Esophagus muscularis mucosa (tissue), 4 donors: ENCODE results near the gene TXNDC11. TPM values are rescaled to one million over a fixed set of nuclear protein-coding genes. Genes with fewer than 3 reads are reported as not detected.

Experiments
- DNase-seq: peaks from one replicate; pipeline ENCODE4 v3.0.0-alpha.2; 2017; ENCODE audit errors: extremely low spot score
- H3K27ac ChIP-seq, 4 donors: fragments of 200-600 bp; sonication (generic); replicated peaks in 1 of 4; 1 replicate in 3 of 4; 2 replicates in 1 of 4; pipeline ENCODE4 v1.5.1; 2016 to 2019; ENCODE audit warnings: mild to moderate bottlenecking in 1 of 4
- H3K27me3 ChIP-seq, 4 donors: fragments of 200-600 bp; sonication (generic); one replicate each; pipeline versions ENCODE4 v1.5.1 to v1.6.0; 2016 to 2019
- H3K36me3 ChIP-seq, 4 donors: fragments of 200-600 bp; sonication (generic); one replicate each; pipeline ENCODE4 v1.5.1; 2016 to 2019
- H3K4me1 ChIP-seq, 4 donors: fragments of 200-600 bp; sonication (generic); one replicate each; pipeline ENCODE4 v1.5.1; 2016 to 2019
- H3K4me3 ChIP-seq, 4 donors: fragments of 200-600 bp; sonication (generic); 1 replicate in 2 of 4; 2 replicates in 2 of 4; pipeline ENCODE4 v1.5.1; 2016 to 2019; ENCODE audit warnings: mild to moderate bottlenecking in 4 of 4, moderate library complexity in 1 of 4
- H3K9me3 ChIP-seq, 4 donors: fragments of 200-600 bp; sonication (generic); 1 replicate in 3 of 4; 2 replicates in 1 of 4; pipeline ENCODE4 v1.5.1; 2016 to 2019
- EP300 ChIP-seq: sonication (generic); formaldehyde crosslinking; IDR thresholded peaks from one replicate; pipeline ENCODE4 v1.6.1; 2017; ENCODE audit warnings: antibody characterized with exemption
- POLR2A ChIP-seq: fragments of 450-650 bp; IDR thresholded peaks from one replicate; pipeline ENCODE4 v1.6.1; 2017; ENCODE audit warnings: antibody characterized with exemption, moderate library complexity, mild to moderate bottlenecking, low read depth
- POLR2AphosphoS5 ChIP-seq, 2 donors: sonication (generic); formaldehyde crosslinking; IDR thresholded peaks; one replicate each; pipeline ENCODE4 v1.6.1; 2017; ENCODE audit warnings: antibody characterized with exemption in 2 of 2
- WGBS: methylation state at CpG from one replicate; pipeline ENCODE4 v1.1.5; 2018; 5-methylcytosine and 5-hydroxymethylcytosine counted together
- intact Hi-C: fragments of 100-400 bp; cut with DNase I; formaldehyde crosslinking; loops from one replicate; pipeline ENCODE4 v1.15.1; 2023
- total RNA-seq, 4 donors: library from RNA; depleted of rRNA; stranded (reverse); fragments of >200 nt; gene quantifications; one replicate each; pipeline versions ENCODE4 v1.1.0 to v1.2.1, GENCODE V29; 2016
- TF ChIP-seq, protein P1 (sequence below), 3 experiments: fragments of 200-600 bp in 2 of 3; fragments of 450-650 bp in 1 of 3; sonication (generic) in 2 of 3; IDR thresholded peaks; one replicate each; pipeline ENCODE4 v1.5.1; 2017 to 2019; ENCODE audit warnings: antibody characterized with exemption in 3 of 3, mild to moderate bottlenecking in 2 of 3, moderate library complexity in 1 of 3

Gene TXNDC11
- total RNA-seq, 4 donors from 2014 or later: 32.4 to 47.2 (median 38.2) TPM

GRCh38 chr16:11651796-11652195 lies 90.9 kb downstream of the TXNDC11 start:
- intact Hi-C loops: no loop called here
- 82% methylated on average over 8 of the region's 8 CpGs for WGBS
- H3K27me3 ChIP-seq: no peaks in the 10 kb centered on the region

DNA sequence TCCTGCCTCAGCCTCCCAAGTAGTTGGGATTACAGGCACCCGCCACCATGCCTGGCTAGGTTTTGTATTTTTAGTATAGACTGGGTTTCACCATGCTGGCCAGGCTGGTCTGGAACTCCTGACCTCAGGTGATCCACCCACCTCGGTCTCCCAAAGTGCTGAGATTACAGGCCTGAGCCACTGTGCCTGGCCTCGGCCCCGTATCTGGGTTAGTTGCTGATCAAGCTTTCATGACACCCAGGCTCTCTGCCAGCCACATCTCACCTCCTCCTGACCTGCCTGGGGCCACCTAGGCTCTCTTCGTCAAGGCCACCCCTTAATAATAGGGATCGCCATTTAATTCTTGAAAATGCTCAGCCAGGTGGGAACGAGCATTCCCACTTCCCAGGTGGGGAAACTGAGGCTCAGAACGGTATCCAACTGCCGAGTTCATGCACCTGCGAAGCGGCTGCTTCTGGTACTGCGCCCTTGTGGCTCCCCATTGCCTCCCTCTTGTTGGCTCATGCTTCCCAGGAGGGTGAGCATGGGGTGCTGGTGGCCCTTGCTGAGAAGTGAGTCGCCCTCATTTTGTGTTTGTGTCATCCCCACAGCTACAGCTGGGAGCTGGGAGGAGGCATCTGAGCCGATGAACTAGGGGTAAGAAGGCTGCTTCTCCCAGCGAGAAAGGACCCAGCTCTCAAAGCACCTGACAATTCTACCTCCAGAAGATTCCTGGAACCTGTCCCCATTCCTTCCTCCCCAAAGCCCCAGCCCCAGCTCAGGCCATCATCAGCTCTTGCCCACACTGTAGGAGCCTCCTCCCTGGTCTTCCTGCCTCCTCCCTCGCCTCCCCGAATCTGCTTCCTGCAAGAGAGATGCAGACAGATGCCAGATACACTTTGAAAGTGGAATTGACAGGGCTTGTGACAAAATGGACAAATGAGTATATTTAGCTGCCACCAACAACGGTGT lies 91.7 kb downstream of the TXNDC11 start:
- WGBS: 89% methylated on average over 18 of the region's 18 CpGs
- no peaks in the 10 kb centered on the region for H3K36me3 ChIP-seq
- no peaks in the 10 kb centered on the region for H3K4me1 ChIP-seq
- no peak for TF ChIP-seq EP300
- no peak overlapping the region for H3K27ac ChIP-seq
- H3K9me3 ChIP-seq: no peaks in the 10 kb centered on the region
- no peak overlapping the region for H3K4me3 ChIP-seq
- intact Hi-C loops: no loop called here
- no peaks in the 10 kb centered on the region for H3K27me3 ChIP-seq
- no peak for DNase-seq

More at GRCh38 chr16:11651796-11652195, 90.9 kb downstream of the TXNDC11 start:
- Histone ChIP-seq H3K4me1 (no peaks in the 10 kb centered on the region), H3K4me3 (no peak overlapping the region), H3K9me3 (no peaks in the 10 kb centered on the region), H3K36me3 (no peaks in the 10 kb centered on the region), H3K27ac (no peak overlapping the region)
- TF ChIP-seq POLR2A: no peak
- TF ChIP-seq, protein P1, sequence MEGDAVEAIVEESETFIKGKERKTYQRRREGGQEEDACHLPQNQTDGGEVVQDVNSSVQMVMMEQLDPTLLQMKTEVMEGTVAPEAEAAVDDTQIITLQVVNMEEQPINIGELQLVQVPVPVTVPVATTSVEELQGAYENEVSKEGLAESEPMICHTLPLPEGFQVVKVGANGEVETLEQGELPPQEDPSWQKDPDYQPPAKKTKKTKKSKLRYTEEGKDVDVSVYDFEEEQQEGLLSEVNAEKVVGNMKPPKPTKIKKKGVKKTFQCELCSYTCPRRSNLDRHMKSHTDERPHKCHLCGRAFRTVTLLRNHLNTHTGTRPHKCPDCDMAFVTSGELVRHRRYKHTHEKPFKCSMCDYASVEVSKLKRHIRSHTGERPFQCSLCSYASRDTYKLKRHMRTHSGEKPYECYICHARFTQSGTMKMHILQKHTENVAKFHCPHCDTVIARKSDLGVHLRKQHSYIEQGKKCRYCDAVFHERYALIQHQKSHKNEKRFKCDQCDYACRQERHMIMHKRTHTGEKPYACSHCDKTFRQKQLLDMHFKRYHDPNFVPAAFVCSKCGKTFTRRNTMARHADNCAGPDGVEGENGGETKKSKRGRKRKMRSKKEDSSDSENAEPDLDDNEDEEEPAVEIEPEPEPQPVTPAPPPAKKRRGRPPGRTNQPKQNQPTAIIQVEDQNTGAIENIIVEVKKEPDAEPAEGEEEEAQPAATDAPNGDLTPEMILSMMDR (IDR thresholded peaks at IDR 0.05): no peak
- no peak for TF ChIP-seq POLR2AphosphoS5 (IDR thresholded peaks at IDR 0.05)
- no peak for TF ChIP-seq EP300
- no peak for DNase-seq

GRCh38 chr16:11649276-11649675 lies 93.4 kb downstream of the TXNDC11 start:
- TF ChIP-seq POLR2A (no peak), POLR2AphosphoS5 (IDR thresholded peaks at IDR 0.05) (no peak), EP300 (no peak)
- TF ChIP-seq, protein P1 (IDR thresholded peaks at IDR 0.05): no peak
- no peak for DNase-seq
- H3K27ac ChIP-seq: no peak overlapping the region
- 80% methylated on average over 7 of the region's 7 CpGs for WGBS
- H3K36me3 ChIP-seq: no peaks in the 10 kb centered on the region
- H3K4me3 ChIP-seq: no peak overlapping the region
- no peaks in the 10 kb centered on the region for H3K4me1 ChIP-seq
- no peaks in the 10 kb centered on the region for H3K27me3 ChIP-seq
- intact Hi-C loops: no loop called here
- no peaks in the 10 kb centered on the region for H3K9me3 ChIP-seq

DNA sequence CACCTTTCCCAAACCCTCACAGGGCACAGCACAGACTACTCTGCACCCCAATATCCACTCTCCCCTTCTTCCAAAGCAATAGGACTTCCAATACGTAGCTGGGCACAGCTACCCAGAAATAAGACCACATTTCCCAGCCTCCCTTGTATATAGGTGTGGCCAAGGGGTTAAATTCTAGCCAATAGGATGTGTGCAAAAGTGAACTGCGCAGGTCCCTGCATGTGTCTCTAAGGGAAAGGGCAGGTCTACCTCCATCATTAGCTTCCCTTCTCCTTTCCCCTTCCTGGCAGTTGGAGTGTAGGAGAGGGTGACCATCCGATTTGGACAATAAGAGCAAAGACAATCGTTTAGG lies 99.9 kb downstream of the TXNDC11 start:
- no peak for TF ChIP-seq POLR2AphosphoS5 (IDR thresholded peaks at IDR 0.05)
- TF ChIP-seq, protein P1 (IDR thresholded peaks at IDR 0.05): no peak
- no peak for TF ChIP-seq POLR2A
- no peak for TF ChIP-seq EP300
- 65% methylated on average over 4 of the region's 4 CpGs for WGBS
- Histone ChIP-seq H3K27ac (no peak overlapping the region), H3K36me3 (no peaks in the 10 kb centered on the region), H3K9me3 (no peaks in the 10 kb centered on the region), H3K27me3 (no peaks in the 10 kb centered on the region), H3K4me3 (no peak overlapping the region), H3K4me1 (peaks cover 16 to 24% (median 23%) of the 10 kb centered on the region in 4 donors)
- intact Hi-C loops: loop anchor here (5.0 kb wide), 1 partner anchor 235 kb away; no protein-coding TSS in a partner anchor
- DNase-seq: no peak

DNA sequence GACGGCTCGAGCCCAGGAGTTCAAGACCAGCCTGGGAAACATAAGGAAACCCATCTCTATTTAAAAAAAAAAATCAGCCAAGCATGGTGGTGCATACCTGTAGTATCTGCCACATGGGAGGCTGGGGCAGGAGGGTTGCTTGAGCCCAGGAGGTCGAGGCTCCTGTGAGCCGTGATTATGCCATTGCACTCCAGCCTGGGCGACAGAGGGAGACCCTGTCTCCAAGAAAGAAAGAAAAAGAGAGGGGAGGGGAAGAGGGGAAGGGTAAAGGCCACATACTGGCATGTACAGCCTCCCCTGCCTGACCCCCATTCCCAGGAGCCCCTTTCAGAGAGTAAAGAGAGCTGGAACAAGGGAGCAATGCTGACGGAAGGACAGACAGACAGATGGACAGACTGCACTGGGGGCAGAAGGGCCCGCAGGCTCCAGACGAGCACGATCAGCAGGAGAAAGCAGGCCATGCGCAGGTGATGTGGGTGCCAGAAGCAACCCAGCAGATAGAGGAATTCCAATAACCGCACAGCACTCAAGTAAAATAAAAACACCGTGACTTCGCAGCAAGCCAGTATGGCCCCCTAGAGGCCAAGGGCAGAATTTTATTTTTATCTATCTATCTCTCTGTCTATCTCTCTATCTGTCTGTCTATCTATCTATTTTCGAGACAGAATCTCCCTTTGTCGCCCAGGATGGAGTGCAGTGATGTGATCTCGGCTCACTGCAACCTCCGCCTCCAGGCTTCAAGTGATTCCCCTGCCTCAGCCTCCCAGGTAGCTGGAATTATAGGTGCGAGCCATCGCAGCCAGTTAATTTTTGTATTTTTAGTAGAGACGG lies 101.5 kb downstream of the TXNDC11 start:
- Histone ChIP-seq H3K9me3 (no peaks in the 10 kb centered on the region), H3K36me3 (no peaks in the 10 kb centered on the region), H3K4me3 (no peak overlapping the region), H3K4me1 (peaks cover 16 to 24% (median 23%) of the 10 kb centered on the region in 4 donors), H3K27ac (peak overlapping the region; percentile 76 to 85 (median 80)), H3K27me3 (no peaks in the 10 kb centered on the region)
- no peak for DNase-seq
- intact Hi-C loops: loop anchor here (2.0 to 5.0 kb wide), 2 partner anchors 108 to 234 kb away; no protein-coding TSS in a partner anchor
- WGBS: 48% methylated on average over 19 of the region's 20 CpGs
- TF ChIP-seq POLR2A (no peak), EP300 (no peak), POLR2AphosphoS5 (IDR thresholded peaks at IDR 0.05) (peak in 1 of 2 donors; percentile 28)
- TF ChIP-seq, protein P1 (IDR thresholded peaks at IDR 0.05): peak; percentile 81 to 83 (median 83)
